HG02623 (cell line): ENCODE data around the gene ADCYAP1R1.
A peak's percentile ranks its signal among the peaks of the same experiment; 100 is the strongest.
"Not testable (repeated sequence)": the region's sequence is repeated elsewhere in the genome, so short reads cannot be mapped to it uniquely, and the experiment has no call there.

Experiments
- ATAC-seq: cut with Tn5 transposase; IDR thresholded peaks from one replicate; pipeline ENCODE4 v1.9.1; 2021; ENCODE audit warnings: moderate library complexity; ENCODE audit not compliant: unreplicated experiment

Gene ADCYAP1R1

DNA sequence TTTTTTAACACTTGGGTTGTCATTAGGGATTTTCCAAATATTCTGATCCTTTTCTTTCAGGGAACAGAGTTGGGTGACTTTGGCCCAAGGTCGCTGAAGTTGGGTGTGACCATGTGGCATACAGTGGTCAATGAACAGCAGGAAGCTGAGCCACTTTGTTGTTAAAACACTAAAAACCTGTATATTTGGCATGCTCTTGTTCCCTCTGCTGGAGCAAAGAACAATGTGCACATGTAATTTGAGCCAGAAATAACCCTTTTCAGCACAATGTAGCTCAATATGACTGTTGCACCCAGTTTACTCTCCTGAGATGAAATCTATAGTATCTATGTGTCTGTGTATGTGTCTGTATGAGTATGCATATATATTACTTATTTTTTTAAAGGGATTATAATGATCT, 74.9 kb downstream of the ADCYAP1R1 start:
- ATAC-seq, result no peak

DNA sequence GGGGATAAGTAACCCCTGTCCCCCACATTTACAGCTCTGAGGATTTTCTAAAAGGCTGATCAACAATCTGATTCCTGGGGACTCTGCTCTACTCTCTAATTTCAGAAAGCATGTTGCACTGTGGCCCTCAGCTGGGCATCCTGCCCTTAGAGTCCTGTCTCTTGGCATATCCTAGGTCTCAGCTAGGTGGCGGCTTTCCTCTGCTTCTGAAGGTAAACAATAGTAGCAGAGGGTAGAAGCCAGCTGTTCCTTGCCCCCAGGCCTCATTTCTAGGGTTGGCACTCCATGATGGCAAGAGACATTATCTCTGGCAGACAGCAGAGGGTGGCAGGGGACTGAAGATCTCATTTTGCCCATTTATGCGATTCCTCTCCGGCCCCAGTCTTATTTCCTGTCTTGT, 77.0 kb downstream of the ADCYAP1R1 start:
- no peak for ATAC-seq

DNA sequence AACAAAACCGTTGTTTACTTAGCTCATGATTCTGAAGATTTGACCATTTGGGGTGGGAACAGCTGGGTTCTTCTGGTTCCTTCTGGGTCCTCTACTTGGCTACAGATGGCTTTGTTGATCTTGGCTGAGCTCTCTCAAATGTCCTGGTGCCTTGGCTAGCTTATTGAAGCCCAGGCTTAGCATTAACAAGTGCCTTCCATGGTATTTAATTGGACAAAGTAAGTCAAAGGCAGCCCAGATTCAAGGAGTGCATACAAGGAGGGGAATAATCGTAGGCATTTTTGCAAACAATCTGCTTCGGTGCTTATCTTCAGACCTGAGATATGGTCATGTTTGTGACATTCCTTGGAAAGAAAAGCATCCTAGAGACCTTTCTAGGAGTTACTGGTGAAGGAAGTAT, 81.4 kb downstream of the ADCYAP1R1 start:
- no peak for ATAC-seq

DNA sequence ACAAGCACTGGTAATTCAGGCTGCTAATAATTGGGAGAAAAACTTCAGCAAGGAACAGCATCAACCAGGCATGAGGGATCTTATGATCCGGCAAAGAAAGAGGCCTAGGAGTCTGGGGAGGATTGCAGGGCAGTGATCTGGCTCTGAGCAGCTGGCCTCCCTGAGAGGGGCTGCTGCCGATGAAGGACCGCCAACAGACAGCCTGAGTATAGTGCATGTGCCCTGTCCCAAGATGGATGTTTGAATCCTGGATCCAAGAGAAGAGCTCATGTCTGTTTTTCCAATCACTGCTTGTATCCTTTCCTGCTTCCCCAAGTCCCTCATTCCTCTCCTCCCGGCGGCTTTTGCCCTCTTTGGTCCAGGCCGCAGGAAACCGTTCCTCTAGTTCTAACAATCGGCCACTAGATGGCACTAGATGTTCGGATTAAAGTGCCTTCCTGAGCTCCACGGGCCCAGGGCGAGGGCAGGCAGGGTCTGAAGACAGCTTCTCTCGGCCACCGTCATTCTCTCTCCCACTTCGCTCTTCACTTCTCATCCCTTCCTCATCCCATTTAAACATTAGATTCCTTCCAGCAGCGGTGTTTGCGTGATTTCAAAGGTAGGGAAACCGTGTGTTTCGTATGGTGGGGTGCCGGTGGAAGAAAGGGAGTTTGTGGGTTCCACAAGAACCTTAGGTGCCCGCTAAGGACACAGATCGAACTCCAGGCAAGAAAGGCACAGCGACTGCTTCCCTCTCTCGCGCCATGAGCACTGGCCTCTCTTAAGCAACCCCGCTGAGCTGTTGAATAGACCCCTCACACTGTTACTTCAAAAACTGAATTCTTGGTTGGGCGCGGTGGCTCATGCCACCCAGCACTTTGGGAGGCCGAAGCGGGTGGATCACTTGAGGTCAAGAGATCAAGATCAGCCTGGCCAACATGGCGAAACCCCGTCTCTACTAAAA, 82.4 kb downstream of the ADCYAP1R1 start:
- peak; percentile 92 for ATAC-seq

DNA sequence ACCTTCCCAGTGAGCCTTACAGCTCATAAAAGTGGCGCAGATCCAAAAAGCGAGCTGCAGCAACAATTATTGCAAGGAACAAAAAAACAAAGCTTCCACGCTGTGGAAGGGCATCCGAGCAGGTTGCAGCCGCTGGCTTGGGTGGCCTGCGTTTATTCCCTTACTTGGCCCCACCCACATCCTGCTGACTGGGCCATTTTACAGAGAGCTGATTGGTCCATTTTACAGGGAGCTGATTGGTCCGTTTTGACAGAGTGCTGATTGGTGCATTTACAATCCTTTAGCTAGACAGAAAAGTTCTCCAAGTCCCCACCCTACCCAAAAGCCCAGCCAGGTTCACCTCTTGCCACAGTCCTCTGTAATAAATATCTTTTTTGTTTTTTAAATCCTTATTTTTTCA, 85.1 kb downstream of the ADCYAP1R1 start:
- ATAC-seq, result no peak

DNA sequence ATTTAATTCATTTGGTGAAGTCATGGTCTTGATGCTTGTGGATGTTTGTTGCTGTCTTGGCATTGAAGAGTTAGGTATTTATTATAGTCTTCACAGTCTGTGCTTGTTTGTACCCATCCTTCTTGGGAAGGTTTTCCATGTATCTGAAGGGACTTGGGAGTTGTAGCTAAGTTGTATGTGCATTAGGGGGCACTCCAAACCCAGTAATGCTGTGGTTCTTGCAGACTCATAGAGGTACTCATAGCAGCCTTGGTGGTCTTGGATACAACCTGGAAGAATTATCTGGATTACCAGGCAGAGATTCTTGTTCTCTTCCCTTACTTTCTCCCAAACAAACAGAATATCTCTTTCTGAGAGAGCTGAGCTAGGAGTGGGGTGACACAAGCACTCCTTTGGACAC, 93.2 kb downstream of the ADCYAP1R1 start:
- ATAC-seq, result no peak

DNA sequence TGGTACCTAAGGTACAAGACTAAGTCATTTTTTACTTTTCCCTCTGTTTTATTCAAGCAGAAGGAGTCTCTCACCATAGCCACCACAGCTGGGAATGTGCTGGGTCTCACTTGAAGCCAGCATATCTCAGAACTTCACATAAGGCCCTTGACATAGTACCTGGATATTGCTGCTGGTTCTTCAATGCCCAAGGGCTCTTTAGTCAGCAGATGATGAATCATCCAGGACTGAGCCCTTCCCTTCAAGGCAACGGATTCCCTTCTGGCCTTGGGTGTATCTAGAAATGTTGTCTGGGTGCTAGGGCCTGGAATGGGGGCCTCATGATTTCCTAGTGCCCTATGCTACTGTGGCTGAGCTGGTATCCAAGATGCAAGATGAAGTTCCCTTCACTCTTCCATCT, 93.9 kb downstream of the ADCYAP1R1 start:
- ATAC-seq, result no peak

DNA sequence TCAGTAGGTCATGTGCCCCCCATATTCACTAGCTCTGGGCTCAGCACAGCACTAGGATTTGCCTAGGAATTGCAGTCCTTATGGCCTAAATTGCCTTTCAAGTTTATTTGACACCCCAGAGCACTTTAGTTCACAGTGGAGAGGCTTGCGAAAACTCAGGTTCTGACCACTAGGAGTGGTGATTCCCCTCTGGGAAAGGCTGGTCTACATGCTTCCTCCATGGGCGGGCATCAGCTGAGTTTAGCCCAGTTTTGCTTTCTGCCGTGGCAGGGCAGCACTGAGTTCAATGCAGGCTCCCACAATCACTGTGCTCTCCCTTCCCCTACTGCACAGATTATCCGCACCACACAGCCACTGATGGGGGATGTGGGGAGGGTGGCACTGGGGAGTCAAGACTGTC, 94.4 kb downstream of the ADCYAP1R1 start:
- no peak for ATAC-seq

DNA sequence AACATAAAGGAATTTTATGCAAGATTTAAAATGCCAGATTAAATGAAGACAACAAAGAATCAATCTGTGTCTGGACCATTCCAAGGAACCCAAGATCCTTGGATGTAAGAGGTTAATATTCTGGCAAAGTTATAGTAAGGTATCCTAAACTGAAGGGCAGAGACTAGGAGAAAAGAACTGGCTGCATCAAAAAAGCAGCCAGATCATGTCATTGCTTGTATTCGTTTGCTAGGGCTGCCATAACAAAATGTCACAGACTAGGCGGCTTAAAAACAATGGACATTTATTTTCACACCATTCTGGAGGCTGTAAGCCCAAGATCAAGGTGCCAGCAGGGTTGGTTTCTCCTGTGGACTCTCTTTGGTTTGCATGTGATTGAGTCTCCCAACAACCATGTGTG, 99.7 kb downstream of the ADCYAP1R1 start:
- no peak for ATAC-seq

DNA sequence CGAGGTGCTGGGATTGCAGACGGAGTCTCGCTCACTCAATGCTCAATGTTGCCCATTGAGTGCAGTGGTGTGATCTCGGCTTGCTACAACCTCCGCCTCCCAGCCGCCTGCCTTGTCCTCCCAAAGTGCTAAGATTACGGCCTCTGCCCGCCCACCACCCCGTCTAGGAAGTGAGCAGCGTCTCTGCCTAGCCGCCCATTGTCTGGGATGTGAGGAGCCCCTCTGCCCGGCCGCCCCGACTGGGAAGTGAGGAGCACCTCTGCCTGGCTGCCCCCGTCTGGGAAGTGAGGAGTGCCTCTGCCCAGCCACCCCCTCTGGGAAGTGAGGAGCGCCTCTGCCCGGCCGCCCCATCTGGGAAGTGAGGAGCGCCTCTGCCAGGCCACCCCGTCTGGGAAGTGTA, 101.2 kb downstream of the ADCYAP1R1 start:
- ATAC-seq, result not testable (repeated sequence)

DNA sequence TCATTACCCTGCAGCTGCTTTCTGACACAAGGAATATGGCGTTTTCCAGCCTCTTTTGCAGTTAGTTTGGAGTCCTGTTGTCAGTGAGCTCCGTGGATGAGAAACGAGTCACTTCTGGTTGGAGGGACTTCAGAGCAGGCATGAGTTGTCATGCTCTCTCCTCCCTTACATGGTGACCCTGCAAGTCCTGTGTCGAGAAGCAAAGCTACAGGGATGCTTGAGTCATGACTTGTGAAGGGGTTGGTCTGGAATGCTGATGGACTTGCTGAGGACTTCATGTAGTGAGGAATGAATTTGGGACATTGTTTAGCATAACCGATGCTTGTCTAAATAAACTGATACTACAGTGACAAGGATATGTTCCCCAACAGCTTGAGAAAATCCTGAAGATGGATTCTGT, 108.8 kb downstream of the ADCYAP1R1 start:
- no peak for ATAC-seq
